GM19240 (cell line): ENCODE data around the gene DNLZ.

Source experiments
- DNase-seq: peaks from one replicate; pipeline ENCODE4 v3.0.0; 2011; ENCODE audit warnings: low spot score; ENCODE audit not compliant: insufficient read length

The DNLZ gene

DNA sequence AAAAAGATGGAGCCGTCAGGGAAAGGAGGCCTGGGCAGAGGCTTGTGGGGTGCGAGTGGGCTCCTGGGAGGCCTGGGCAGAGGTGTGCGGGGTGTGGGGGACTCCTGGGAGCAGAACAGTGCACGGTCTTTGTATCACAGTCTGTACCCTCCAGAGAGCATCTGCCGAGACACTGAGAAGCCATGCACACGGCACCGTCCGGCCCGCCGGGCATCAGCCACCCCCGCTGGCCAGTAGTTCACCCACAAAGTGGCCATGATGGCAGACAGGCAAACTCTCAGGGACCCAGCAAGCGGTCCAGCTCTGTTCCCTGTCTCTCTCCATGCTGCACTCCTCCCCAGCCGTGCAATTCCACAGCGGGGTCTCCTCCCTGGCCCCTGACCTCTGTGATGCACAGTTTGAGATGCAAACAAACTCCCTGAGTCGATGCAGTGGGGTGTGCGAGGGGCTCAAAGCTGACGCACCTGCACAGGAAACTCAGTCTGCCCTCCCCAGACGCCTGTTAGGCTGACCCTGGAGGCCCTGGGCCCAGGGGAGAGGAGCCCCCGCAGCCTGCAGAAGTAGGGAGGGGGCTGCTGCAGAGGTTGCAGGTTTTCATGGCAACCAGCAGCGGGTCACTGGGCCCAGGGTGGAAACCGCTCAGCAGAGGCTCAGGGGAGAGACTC is 45.3 kb downstream of the DNLZ start:
- DNase-seq, result no peak

DNA sequence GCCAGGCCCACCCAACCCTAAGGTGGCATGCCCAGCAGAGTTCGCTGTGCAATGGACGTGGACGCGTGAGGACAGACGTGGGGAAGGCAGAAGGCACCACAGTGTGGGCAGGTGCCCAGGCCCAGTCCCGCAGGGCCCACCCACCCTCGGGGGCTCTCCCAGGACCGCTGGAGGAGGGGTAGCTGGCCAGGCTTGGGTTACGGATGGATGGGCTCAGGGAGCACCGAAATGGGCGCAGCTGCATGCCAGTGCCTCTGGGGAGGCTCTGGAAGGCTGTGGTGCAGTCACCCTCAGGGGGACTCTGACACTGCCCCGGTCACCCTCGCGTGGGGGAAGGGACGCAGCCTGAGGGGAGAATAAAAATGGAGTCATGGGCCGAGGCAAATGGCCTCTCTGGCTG is 45.8 kb downstream of the DNLZ start:
- DNase-seq, result no peak

DNA sequence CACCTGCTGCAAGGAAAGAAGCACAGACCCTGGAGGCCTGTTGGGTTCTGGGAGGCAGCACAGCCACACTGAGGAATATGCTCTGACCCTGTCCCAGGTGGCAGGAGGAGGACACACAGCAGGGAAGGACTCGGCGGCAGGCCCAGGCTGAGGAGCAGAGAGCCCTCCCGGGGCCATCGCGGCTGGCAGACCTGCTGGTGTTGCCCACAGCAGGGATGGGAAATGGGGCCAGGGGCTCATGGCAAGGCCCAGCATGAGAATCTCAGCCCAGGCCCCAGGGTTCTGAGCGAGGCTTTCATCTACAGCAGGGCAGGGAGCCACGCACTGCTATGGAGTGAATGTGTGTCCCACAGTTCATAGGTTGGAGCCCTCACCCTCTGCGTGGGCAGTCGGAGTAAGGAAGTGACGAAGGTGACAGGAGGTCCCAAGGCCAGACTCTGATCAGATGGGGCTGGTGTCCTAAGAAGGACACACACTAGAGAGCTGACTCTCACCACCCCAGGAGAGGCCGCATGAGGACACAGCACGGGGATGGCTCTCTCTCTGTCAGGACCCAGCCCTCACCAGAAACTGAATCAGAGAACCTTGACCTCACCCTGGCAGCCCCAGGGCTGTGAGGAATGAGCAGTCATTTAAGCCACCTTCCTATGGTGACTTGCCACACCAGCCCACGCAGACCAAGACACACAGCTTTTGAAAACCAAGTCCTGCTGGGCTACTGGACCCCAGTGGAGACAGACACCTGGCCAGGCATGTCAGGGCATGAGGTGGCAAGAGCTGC is 46.5 kb downstream of the DNLZ start:
- DNase-seq, result no peak

DNA sequence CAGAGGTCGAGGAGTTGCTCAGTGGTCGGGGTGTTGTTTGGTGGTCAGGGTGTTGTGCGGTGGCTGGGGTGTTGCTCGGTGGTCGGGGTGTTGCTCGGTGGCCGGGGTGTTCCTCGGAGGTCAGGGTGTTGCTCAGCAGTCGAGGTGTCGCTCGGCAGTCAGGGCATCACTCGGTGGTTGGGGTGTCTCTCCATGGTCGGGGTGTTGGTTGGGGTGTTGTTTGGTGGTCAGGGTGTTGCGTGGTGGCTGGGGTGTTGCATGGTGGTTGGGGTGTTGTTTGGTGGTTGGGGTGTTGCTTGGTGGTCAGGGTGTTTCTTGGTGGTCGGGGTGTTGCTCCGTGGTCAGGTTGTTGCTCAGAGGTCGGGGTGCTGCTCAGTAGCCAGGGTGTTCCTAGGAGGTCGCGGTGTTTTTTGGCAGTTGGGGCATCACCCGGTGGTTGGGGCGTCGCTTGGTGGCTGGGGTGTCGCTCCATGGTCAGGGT is 47.2 kb downstream of the DNLZ start:
- DNase-seq, result no peak

DNA sequence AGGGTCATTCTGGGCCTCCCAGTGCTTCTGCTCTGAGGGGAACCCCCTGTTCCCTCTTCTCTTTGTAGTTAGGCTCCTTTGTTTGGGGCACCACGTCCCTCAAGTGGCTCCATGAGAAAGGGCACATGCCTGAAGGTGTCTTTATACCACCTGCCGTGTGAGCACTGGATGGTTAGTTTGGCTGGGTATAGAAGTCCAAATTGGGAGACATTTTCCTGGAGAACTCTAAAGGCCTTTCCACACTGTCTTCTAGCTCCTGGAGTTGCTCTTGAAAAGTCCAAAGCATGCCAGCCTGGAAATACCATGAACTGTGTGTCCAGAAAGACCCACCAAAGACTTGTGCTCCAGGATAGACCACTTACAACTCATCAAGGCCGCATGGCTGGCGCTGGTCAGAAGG is 48.6 kb downstream of the DNLZ start:
- no peak for DNase-seq

DNA sequence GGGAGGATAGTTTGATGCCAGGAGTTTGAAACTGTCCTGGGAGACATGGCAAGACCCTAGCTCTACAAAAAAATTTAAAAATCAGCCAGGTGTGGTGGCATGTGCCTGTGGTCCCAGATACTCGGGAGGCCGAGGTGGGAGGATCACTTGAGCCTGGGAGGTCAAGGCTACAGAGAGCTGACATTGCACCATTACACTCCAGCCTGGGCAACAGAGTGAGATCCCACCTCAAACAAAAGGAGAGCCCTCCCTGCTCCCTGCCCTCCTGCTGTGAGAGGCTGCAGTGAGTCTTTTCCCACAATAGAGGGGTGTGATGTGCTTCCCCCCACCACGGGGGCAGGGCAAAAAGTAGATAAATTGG is 49.5 kb downstream of the DNLZ start:
- no peak for DNase-seq

DNA sequence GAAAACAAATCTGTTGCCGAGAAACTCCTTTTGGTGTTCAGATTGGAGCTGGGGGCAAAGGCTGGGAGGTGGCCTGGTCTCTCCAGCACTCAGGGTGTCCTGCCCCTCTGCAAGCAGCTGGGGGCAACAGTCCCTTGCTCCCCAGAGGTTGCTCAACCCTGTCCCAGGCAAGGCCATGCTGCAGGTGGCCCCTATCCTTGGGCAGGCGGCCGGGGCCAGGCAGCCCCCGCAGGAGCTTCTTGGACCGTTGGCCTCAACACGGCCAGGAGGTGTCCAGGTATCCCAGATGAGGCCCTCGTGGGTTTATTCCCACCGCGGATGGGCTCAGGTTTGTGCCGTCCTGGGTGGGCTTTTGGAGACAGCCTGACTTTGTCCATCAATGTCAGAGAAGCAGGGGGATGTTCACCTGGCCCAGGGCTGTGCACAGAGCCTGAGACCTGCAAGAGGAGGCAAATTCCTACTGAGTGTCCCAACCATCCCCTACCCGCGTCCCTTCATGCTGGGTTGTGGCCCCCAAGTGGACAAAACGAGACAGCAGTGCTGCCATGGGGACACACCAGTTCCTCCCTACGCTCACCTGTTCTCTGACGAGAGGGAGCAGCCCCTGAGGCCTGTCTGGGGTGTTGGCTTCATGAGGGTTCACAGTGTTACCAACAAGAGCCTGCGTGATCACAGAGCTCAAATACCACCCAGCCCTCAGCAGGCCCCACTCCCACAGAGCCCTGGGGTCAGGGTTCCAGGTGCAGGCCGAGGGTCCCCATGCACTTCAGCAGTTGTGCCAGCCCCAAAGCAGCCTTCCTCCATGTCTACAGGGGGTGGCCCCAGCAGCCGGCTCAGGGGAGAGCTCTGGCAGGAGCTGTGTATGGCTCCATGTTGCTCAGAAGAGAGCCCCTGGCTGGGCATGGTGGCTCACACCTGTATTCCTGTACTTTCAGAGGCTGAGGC is 50.2 kb downstream of the DNLZ start:
- DNase-seq, result no peak

DNA sequence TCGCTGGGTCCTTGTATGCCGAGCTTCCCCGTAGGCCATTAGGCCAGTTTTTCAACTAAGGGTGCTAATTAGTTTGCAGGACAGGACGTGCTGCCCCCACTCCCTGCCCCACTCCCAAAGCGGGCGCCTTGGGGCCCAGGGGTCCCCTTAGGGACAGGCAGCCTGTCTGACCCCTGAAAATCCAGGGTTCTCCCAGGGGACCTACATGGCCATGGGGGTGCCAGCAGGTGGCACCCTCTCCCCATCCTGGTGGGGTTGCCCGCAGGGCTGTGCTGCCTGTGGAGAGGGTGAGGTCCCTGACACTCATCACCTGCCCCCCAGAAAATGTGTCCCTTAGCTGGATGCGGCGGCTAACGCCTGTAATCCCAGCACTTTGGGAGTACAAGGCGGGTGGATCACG is 51.1 kb downstream of the DNLZ start:
- DNase-seq, result no peak

DNA sequence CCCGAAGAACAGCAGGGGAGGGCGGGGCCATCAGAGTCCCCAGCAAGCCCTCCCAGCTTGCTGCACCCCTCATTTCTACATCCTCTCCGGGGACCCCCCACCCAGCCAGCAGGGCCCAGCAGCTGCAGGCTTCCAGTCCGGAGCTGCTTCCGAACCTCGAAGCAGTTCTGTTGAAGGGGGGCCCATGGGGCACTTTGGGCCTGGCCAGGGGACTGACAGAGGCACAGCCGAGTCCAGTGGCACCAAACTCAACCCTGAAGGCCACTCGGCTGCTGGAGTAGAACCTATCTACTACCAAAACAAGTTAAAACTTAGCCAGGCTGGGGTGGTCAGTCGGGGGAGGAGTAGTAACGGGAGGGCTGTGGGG is 51.6 kb downstream of the DNLZ start:
- no peak for DNase-seq

DNA sequence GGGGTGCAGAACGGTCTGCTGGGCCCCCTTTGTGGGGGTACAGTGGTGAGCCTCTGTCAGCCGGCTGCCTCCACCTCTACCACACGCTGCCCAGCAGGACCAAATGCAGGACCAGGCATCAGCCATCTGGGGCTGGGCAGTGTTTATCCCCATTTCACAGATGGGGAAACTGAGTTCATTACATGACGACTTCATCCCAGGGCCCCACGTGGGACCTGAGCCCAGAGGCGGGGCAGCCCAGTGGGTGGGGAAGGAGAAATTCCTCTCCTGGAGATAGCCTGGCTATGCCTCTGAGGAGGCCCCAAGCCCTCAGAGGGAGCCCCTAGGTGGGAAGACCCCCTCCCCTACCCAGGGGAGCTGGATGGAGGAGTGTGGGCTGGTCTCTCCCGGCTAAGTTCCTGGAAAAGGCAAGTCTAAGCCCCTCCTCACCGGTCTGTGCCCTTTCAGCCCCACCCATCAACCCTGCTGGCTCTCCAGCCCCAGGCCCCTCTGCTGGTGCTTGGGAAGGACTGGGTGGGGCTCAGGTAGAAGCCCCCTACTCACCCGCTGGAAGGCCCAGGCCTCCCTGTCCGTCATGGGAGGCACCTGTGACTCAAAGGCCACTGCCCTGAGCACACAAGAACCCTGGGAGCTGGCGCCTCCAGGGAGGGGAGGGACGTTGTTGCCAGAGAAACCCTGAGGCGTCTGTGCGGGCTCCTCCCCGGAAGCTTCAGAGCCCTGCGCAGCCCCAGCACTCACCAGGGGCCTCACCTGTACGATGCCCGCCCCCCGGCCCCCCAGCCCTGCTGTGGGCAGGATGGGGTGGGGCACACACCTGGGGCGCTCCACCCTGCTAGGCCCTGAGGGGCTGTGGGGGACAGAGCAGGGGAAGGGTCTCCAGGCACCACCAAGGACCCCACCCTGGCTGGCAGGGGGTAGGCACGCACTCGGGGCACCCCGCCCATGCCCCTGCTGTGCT is 52.2 kb downstream of the DNLZ start:
- DNase-seq, result no peak

DNA sequence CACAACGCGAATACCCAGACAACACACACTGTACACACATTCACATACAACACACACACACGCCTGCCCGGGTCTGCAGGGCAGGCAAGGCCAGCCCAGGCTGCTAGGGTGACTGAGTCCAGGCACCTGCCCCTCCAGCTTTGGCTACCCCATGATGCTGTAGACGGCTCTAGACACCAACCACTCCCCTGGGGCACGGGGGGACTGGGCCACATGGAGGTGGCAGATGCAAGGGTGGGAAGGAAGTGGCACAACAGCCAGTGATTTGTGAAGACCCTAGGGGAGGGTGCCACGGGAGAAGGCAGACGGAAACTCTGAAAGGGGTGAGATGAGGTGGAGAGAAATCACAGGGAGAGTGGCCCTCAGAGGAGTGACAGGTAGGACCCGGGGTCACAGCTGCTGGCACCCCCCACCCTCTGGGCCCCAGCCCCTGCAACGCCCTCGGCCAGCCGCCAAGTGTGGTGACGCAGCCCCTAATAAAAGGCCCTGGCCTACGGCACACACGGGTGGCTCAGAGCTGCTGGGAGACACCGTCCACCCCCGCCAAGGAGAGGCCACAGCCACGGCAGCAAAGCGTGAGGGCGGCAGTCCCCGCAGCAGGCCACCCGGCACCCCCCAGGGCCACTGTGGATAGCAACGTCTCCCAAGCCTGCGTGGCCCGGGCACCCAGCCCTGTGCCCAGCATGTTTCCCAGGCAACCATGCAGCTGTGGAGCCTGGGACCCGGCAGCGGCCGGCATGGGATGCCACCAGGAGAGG is 53.1 kb downstream of the DNLZ start:
- DNase-seq, result no peak

DNA sequence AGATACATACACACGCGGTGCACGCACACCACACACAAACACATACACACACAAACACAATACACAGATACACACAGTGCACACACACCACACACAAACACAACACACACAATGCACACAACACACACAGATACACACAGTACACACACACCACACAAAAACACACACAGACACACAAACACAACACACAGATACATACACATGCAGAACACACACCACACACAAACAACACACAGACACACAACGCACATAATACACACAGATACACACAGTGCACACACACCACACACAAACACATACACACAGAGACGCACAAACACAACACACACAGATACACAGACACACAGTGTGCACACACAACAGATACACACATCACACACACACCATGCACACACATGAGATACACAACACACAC is 53.7 kb downstream of the DNLZ start:
- no peak for DNase-seq
